Inflammatory macrophage (primary cell): ENCODE results near the gene TPRG1.

Source experiments
- DNase-seq, 2 donors: peaks; one replicate each; pipeline ENCODE4 v3.0.0-alpha.2; 2020 to 2022

TPRG1 gene

DNA sequence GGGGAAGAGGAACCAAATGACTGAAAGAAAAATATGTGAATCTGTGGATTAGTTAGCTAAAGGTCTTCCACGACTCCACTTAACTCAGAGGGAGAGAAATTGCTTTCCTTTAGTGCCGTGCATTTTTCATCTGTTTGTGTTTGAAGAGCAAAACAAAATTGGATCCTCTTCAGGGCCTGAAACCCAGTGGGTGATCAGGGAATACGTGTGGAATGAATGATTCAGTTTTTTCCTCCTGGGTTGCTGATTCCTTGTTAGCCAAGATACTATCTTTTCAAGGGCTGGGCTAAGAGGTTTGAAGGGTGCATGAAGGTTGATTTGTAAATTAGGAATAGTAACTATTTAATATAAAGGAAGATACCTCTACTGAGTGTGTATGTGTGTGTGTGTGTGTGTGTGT is 61.0 kb downstream of the TPRG1 start:
- no peak for DNase-seq

DNA sequence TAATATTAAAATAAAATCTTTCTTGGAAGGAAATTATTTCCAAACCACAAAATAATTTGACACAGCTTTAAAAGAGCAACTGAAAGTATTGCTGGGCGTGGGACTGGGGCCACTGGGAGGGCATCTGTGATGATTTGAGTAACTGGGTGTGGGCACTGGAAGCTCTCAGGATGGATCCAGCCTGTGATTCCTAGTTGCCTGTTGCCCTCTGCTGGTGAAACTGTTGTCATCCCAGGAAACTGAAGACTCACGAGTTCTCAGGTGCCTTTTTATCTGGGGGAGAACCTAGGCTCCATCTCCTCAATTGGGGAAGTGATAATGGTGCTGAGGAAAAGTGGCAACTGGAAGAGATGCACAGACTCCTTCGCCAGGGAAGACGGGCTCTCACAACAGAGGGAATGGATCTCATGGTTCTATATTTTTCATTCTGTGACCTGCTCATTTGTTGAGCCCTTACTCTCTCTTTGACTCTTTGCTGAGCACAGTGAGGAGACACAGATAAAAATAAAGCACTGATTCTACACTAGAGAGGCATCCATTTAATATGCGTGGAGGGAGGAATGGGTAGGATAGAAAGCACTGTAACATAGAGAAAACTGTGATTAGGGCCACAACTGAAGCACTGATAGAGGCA is 61.6 kb downstream of the TPRG1 start:
- DNase-seq = peak; percentile 22 to 28

DNA sequence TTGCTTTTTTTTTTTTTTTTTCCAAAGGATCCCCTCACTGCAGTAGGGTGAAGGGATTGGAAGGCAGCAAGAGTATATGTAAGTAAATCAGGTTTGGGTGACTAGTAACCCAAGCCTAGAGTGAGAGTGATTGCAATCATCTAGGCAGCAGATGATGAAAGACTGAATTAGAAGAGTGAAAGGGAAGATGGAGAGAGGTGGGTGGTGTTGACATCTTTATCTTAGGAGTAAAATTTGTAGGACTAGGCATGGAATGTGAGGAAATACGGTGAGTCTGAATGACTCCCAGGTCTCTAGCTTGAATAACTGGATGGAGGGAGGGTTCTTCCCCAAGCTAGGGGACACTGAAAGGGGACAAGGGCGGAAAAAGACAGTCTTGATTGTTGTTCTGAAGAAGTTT is 63.4 kb downstream of the TPRG1 start:
- no peak for DNase-seq

DNA sequence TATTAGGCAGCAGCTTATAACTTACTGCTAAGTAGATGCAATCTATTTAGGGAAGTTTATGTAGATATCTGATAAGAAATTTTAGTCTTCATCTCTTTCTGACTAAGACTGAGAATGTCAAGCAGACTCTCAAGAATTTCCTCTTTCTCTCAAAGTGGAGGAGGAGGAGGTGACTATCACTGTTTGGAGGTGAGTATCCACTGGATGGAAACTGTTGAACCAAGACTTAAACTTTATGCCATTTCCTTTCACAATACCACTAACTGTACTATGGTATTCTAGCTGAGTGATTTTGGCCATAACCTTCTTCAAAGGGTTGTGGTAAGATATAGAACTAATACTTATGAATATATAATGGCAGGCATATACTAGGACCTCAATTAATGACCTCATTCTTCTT is 64.6 kb downstream of the TPRG1 start:
- peak in 1 of 2 donors; percentile 33 for DNase-seq

DNA sequence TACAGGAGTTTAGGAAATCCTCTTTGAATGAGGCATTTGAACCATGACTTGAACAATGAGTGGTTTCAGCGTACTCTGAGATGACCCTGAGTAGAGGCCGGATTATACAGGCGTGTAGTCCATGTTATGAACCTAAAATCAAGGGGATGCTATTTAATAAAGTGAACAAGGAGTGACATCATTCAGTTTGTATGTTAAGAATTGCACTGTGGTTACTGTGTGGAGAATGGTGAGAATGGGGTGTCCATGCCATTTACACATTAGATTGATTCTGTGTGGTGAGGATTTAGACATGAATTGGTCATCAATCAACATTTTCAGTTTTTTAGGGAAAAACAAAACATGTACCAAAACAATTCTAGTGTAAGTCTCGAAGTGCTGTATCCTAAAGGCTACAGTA is 65.8 kb downstream of the TPRG1 start:
- no peak for DNase-seq

DNA sequence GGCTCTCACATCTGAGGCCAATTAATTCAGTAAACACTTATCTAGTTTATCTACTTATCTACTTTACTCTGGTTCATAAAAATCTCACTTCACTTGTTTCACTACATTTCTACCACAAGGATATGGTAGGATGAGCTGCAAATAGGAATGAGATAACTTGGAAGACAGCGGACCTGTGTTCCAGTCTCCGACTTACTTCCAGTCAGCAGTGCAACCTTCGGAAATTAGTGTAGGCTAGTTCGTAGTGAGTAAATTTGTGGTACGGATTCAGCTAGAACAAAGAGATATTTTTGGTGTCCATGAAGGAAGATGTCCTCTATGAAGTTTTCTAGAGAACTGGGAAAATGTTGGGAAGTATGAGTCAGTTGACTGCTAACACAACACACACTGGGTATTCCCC is 66.3 kb downstream of the TPRG1 start:
- DNase-seq = no peak

DNA sequence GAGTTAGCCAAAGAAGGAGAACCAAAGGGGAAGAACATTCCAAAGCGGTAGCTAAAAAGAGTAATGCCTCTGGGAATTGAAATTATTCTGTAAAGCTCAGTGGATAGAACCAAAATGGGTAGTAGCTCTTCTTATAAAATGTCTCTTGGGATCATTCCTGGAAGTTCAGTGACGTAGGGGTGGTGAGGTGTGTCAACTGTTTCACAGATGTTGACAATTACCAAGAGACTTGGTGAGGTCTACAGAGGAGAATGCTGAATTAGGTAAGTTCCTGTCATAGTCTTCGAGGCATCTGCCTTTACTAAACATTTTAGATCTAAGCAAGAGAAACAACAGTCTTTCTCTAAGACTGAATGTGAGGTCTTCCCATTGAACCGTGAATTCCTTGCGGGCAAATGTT is 67.8 kb downstream of the TPRG1 start:
- DNase-seq = no peak

DNA sequence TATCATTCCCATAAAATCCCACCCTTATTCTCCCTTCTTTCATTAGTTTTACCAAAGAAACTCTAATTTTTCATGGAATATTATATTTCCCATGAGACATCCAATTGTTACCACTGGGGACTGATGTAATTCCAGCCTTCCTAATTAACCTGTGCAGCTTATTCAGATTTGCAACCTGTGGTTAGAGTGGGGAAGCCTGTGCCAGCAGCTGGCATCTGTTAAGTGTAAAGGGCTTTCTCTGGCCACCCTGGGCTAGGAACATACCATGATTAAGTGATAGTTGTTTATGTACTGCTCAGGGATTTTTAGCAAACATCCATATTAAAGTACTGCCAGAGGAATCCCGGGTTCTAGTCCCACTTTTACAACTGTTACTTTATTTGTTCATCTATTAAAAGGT is 78.2 kb downstream of the TPRG1 start:
- DNase-seq = no peak

DNA sequence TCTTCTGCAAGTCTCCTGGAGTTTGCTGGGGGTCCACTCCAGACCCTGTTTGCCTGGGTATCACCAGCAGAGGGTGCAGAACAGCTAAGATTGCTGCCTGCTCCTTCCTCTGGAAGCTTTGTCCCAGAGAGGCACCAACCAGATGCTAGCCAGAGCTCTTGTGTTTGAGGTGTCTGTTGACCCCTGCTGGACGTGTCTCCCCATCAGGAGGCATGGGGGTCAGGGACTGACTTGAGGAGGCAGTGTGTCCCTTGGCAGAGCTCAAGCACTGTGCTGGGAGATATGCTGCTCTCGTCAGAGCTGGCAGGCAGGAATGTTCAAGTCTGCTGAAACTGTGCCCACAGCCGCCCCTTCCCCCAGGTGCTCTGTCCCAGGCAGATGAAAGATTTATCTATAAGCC is 86.5 kb downstream of the TPRG1 start:
- no peak for DNase-seq

DNA sequence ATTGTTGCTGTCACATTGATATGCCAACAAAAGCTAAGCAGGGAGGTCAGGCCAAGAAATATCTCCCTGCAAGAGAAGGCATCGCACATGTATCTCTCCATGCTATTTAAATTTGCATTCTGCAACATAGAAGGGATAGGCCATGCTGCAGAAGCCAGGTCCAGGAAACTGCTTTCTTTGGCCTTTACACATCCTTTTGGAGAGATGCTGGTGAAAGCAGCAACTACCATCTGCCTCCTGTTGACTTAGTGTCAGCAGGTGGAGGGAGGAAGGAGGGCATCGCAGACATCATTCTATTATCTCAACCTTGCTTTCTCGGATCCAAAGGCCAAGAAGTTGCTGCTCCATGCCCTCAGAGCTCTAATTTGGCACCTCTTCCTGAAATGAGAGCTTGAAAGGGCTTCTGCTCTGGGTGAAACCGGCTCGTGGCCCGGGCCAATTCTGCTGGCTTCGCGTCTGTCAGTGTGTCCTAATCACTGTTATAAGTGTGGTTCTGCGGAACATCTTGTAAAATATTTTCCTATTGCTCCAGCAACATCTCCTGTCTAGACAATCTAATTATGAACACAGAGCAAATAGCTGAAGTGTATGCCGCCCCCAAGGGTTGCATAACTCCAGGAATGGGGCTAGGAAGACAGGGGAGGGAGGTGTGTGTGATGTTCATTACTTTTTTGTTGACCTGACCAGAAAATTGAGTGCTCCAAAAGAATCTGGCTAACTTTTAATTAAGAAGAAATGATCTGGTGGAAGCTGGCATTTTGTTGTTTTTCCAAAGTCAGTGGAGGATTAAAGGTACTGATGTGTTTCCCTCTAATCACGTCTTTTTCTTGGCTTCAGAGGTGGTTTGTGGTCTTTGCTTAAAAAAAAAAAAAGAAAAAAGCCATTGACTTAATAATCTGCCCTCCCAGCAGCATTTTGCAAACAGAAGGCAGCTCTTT is 89.1 kb downstream of the TPRG1 start:
- no peak for DNase-seq

DNA sequence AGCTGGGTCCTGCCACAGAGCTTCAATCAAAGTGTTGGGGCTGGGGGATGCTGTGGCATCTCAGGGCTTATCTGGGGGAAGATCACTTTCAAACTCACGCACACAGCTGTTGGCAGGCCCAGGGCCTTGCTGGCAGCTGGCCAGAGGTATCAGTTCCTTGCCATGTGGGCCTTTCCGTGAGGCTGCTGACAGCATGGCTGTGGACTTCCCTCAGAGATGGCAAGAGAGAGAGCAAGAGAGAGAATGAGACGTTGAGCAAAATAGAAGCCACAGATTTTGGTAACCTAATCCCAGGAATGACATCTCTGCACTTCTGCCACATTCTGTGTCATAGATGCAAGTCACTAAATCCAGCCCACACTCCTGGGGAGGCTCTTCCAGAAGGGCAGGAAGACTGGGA is 91.0 kb downstream of the TPRG1 start:
- peak; percentile 13 to 42 for DNase-seq

DNA sequence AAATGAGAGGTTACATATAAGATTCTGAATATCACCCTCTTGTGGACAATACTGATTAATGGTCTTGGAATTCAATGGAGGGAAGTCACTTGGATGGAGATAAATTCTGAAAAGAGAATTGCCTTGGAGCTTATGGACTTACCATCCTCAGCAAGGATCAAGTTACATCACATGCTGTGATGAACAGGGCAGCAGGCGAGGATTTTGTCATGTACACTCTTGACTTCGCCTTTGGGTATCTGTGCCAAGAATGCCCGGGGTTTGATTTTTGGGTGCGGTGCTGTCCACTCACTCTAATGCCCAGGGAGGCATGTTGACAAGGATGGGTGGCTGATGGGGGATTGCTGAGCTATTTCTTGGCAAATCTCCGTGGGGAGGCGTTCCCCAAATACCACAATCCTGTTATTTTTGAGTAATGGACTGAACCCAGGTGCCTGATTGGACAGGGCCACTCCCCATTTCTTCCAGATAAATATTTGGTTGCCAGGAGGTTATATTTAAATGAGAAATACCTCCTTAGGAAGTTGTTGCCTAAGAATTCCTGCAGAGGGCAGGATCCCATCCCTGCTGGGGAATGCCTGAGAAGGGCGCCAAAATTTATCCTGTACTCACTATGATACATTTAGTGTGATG is 96.3 kb downstream of the TPRG1 start:
- DNase-seq = no peak

DNA sequence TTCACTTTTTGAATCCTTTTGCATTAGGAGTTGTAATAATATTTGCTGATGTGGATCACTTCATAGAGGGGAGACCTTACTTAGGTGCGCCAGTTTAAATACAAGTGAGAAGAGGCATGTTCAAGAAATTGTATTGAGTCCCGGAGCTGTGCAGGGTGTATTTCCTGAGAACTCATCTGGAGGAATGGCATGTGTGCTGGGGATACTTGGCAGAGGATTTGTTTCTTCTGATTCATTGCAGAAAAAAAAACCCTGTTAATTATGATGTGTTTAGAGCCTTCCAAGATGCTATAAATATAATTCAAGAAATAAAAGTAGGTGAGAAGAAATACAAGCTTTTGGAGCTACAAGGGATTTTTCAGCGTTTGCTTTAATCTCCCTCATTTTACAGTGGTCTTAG is 97.6 kb downstream of the TPRG1 start:
- no peak for DNase-seq

DNA sequence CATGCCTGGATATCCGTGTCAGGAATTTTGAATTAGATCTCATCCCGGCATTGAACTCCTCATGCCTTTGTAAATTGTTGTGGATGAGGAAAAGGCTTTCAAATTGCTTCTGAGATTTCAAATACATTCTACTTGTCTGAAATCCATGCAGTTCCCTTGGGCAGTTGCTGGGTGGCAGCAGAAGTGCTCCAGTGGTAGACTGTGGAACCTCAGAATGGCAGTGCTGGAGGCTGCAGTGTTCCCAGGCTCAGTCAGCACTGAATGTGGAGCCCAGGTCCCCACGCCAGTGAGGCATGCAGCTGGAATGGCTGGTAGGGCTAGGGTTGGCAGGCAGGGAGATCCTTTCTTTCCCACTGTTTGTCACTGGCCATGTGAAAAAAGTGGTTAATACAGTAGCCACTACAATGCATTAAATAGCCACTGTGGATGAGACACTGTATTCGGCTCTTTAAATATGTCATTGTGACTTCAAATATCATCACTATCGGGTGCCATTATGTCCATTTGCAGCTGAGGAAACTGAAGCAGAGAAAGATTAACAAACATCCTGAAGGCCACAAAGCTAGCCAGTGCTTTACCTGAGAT is 98.6 kb downstream of the TPRG1 start:
- peak in 1 of 2 donors; percentile 10 for DNase-seq

DNA sequence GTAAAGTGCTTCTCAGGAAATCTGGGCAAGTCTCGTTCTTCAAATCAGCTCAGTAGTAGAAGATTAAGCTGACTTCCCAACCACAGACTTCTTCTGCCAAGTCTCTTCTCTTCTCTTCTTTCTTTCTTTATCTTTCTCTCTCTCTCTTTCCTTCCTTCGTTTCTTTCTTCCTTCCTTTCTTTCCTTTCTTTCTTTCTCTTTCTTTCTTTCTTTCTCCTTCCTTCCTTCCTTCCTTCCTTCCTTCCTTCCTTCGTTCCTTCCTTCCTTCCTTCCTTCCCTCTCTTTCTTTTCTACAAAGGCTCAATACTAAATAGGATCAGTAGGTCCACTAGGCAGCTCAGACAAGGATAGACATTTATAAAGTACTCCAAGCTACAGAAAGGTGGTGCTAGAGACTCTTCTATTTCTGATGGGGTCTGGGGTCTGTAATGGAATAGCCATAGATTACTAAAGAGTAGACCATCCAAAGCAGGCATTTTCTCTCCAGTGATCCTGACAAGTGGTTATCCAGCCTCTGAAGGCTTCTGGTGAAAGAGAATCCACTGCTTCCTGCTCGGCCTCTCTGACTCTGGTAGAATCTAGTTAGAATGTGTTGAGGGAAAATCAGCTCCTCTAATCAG is 100.8 kb downstream of the TPRG1 start:
- DNase-seq = no peak

DNA sequence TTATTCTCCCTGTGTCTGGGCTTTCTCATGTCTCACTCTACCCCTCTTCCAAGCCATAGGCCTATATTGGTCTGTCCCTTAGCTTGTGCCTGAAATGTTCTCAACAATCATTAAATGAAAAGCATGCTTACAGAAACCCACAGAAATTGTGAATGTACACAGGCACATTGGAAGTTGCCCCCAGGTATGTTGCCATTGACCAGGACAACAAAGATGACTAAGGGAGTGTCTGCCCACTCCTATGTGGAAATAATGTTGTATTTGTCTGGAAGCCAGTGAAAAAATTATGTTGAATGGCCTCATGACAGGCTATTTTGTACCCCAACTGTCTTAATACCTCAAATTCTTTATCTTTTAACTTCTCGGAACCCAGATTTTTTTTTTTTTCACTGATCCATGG is 102.0 kb downstream of the TPRG1 start:
- peak in 1 of 2 donors; percentile 13 for DNase-seq

DNA sequence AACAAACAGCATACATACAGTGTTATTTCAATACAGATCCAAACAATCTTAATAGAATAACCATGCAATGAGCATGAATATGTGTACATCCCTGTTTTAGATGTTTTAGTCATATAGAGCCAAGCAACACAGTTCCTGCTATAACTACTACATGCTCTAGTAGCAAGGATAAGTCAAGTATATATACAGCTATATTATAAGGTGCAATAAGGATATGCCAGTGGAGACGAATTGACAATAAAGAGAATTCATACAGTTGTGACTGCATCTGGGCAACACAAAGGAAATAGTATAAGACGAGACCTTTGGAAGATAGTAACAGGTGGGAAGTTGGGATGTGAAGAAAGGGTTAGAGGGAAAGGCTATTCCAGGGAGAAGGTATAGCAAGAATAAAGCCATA is 103.4 kb downstream of the TPRG1 start:
- DNase-seq = no peak

DNA sequence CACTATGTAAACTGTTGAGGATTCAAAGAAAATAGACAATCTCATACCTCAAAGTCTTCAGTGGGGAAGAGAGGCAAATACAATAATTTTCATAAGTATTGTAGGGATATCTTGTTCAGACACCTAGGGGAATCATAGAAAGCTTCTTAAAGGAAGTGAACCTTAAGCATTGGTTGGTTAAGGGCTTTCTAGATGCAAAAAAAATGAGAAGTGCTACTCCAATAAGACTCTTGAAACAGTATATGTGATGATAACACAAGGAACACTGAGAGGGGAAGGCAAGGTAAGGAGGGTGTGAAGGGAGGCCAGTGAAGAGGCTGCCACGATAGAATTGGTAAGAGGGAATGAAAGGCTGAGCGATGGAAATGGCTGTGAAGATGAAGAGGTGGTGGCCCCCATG is 104.1 kb downstream of the TPRG1 start:
- no peak for DNase-seq

DNA sequence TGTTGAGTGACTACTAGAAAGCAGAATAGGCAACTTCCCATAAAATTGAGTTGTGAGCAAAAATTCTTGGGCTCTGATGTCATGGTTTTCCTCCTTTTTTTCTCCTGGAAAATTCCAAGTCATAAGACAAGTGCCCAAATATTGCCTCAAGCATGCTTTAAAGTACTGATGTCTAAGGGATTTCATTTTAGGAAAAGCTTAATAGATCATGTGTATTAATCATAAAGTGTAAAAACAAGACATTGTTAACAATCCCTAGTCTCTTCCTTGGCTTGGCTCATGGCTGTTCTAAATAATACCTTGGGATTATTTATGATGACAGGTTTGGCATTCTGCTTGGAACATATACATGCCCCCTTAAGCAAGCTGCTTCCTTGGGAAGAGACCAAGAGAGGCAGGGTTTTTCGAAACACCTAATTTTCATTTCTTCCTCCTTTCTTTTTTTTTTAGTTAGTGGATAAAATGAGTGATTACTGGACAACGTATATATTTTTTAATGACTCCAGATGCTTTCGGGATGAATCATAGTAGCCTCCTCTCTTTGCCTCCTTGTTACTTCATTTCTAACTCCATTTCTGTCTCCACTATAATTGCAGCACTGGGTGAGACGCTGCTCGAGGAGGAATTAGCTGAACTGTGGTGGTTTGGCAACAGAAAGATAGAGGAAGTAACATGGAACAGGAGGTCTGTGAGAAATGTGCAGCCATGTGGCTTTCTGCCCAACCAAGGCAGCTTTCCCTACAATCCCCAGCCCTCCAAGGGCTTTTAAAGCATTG is 104.9 kb downstream of the TPRG1 start:
- DNase-seq = peak; percentile 85 to 90

DNA sequence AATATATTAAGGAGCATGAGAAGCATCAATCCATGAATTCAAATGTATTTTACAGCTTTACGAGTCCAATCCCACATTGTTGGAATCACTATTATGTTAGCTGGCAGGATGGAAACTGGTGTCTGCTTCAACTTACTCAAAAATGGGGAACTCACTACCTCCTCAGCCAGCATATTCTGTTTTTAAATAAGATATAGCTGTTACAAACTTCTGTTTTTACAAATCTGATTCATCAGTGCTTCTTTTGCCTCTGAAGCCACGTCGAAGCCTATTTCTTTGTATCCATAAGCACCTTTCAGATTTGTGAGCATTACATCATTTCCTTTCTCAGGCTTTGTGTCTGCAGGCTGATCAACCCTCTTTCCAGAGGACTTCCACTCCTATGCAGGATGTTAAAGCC is 105.9 kb downstream of the TPRG1 start:
- DNase-seq = peak; percentile 49 to 54

DNA sequence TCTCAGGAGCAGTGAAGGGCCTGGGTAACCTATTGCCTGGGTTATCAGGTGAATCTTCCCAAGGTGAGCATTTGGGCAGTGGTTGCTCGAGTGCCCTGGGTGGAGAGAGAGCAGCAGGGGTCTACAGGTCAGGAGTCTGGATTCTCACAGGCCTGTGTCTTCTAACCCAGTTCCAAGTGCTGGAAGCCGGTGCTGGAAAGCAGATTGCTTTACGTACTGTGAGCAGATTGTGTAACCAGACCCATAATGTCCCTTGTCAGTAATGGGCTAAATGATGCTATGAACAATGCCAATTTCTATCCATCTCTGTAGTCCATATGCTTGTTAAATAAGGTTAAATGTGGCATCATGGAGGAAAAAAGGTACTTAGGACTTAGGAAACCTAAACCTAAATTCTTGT is 106.5 kb downstream of the TPRG1 start:
- no peak for DNase-seq

DNA sequence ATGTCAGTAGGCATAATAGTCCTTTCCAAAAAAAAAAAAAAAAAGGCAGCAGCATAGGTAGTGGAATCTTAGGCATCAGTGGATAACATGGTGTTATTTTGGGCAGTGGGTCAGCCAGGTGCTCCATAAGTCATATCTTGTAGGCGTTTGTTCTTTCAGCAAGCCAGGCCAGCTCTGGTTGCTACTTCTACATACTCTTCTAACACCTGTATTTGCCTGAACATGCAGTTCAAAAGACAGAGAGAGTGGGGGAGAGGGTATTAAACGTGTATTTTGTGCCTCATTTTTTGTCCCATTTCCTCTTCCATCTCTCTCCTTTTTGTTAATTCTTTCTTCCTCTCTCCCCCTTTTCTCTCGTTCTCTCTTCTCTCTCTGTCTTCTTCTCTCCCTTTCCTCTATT is 110.4 kb downstream of the TPRG1 start:
- no peak for DNase-seq
